Measurements from ENCODE around the gene SCART1. TPM values are rescaled to one million over a fixed set of nuclear protein-coding genes. Genes with fewer than 3 reads are reported as not detected.

Gene SCART1
- total RNA-seq, 1 experiment from 2014 or later = 0.50 TPM

DNA sequence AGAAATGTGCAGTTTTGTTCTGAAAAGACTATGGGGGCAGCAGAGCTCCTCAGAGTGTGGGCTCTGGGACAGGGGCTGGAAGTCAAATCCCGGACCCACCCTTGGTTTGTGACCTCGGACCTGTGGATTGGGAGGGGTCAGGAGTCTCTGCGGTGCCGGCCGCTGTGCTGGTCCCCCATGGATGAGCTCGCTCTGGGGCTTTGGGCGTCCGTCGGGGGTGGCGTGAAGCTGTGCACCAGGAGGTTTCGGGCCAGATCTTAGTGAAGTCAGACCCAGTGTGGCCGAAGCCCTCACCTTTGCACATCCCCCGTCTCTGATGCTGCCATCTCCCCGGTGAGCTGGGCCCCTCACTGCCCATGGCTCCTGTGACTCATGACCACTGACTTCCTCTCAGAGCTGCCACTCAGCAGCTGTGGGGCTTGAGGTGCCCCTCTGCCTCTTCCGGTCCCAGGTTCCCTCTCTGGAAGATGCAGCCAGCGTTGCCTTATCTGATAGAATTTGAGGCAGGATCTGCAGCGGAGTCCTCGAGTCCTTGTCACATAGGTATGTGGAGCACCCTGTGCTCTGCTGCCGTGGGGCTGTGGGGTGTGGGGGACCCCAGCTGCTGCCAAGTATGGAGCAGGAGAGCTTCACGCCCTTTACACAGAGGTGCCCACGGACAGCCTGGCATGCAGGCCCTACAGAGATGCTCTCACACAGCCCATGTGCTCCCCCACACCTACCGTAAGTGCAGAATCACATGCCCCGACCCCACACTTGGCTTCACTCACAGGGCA is 11.4 kb upstream of the SCART1 start:
- Histone ChIP-seq H2BK5ac (ENCODE audit: insufficient read length, low read length) (no peak overlapping the region), H3K9ac (ENCODE audit: extremely low read depth, insufficient read length, low read length) (no peak overlapping the region), H3K27ac (ENCODE audit: insufficient read length, low read depth, low read length) (no peak overlapping the region), H3T11ph (ENCODE audit: low read length) (no peak overlapping the region), H3K9me3 (ENCODE audit: control insufficient read depth, low read depth, low read length) (peaks cover 78% of the 10 kb centered on the region), H2BK20ac (ENCODE audit: low read depth, low read length, poor library complexity, severe bottlenecking) (no peak overlapping the region), H3K56ac (ENCODE audit: insufficient read length, low read depth, low read length) (no peak overlapping the region), H3K4me1 (ENCODE audit: insufficient read depth, low read length) (no peaks in the 10 kb centered on the region), H3K27me3 (ENCODE audit: insufficient read depth, low read length) (no peaks in the 10 kb centered on the region), H2AK5ac (ENCODE audit: insufficient read length, low read length) (no peak overlapping the region), H3K23ac (ENCODE audit: insufficient read length, low read depth, low read length) (no peak overlapping the region), H2BK12ac (ENCODE audit: insufficient read length, low read depth, low read length) (no peak overlapping the region), H3K14ac (ENCODE audit: insufficient read depth, low read length) (no peak overlapping the region), H2AFZ (ENCODE audit: low read length) (no peak overlapping the region), H4K8ac (replicated peaks; ENCODE audit: insufficient read length, low read depth, low read length) (no peak overlapping the region), H2BK120ac (ENCODE audit: low read depth, low read length, poor library complexity, severe bottlenecking) (no peak overlapping the region), H3K79me1 (ENCODE audit: insufficient read depth, low read depth, low read length, poor library complexity, severe bottlenecking) (no peaks in the 10 kb centered on the region), H4K5ac (ENCODE audit: insufficient read length, low read depth, low read length) (no peak overlapping the region), H2BK15ac (ENCODE audit: low read depth, low read length) (no peak overlapping the region), H3K18ac (ENCODE audit: insufficient read length, low read depth, low read length) (no peak overlapping the region), H3K23me2 (ENCODE audit: insufficient read length, low read depth, low read length, poor library complexity, severe bottlenecking) (no peaks in the 10 kb centered on the region), H3K79me2 (ENCODE audit: insufficient read depth, low read length) (no peaks in the 10 kb centered on the region), H3K4ac (ENCODE audit: low read depth, low read length) (no peak overlapping the region), H4K91ac (ENCODE audit: insufficient read length, low read depth, low read length) (no peak overlapping the region), H3K4me2 (ENCODE audit: insufficient read depth, insufficient read length, low read length) (no peak overlapping the region), H4K20me1 (ENCODE audit: control insufficient read depth, insufficient read depth, insufficient read length) (no peaks in the 10 kb centered on the region)
- Mint-ChIP-seq H3K4me1 (no peaks in the 10 kb centered on the region), H3K36me3 (ENCODE audit: insufficient read depth in 1 of 3, low read depth in 3 of 3) (peaks cover 19 to 37% (median 20%) of the 10 kb centered on the region in 3 experiments), H3K9me3 (peaks cover 79 to 87% of the 10 kb centered on the region in 2 experiments), H3K27ac (no peak overlapping the region), H3K4me3 (no peak overlapping the region), H3K27me3 (ENCODE audit: low read depth) (peaks cover 3% of the 10 kb centered on the region)
- DNase-seq = no peak
- TF ChIP-seq, protein P1, sequence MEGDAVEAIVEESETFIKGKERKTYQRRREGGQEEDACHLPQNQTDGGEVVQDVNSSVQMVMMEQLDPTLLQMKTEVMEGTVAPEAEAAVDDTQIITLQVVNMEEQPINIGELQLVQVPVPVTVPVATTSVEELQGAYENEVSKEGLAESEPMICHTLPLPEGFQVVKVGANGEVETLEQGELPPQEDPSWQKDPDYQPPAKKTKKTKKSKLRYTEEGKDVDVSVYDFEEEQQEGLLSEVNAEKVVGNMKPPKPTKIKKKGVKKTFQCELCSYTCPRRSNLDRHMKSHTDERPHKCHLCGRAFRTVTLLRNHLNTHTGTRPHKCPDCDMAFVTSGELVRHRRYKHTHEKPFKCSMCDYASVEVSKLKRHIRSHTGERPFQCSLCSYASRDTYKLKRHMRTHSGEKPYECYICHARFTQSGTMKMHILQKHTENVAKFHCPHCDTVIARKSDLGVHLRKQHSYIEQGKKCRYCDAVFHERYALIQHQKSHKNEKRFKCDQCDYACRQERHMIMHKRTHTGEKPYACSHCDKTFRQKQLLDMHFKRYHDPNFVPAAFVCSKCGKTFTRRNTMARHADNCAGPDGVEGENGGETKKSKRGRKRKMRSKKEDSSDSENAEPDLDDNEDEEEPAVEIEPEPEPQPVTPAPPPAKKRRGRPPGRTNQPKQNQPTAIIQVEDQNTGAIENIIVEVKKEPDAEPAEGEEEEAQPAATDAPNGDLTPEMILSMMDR (conservative IDR thresholded peaks at IDR 0.05) = no peak
- WGBS (ENCODE audit: extremely low coverage, insufficient read length, low lambda C conversion rate) = no CpG with 5 or more reads among the region's 23 CpGs

All from H9 (cell line).